GM21526 (cell line): ENCODE results near the gene TXNDC11.

ENCODE experiments used
- ATAC-seq: cut with Tn5 transposase; IDR thresholded peaks from one replicate; pipeline ENCODE4 v1.9.1; 2021; ENCODE audit warnings: moderate library complexity; ENCODE audit not compliant: unreplicated experiment, low FRiP score

Gene TXNDC11

DNA sequence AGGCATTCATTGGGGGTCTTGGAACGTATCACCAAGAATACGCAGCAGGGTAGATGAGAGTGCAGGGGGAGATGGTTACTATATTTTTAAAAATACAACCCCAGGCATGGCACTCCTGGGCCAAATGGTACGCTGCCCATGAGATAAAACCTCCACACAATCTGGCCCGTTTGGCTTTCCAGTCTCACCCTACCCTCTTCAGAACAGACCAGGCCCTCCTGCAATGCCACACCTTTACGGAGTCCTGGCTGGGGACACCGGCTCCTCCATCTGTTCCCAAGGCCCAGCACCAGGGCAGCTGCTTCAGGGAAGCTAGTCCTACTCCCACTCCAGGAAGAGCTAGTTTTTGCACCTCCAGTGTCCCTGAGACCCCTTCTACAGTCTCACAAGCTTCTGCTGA lies 50.0 kb downstream of the TXNDC11 start:
- ATAC-seq: no peak

DNA sequence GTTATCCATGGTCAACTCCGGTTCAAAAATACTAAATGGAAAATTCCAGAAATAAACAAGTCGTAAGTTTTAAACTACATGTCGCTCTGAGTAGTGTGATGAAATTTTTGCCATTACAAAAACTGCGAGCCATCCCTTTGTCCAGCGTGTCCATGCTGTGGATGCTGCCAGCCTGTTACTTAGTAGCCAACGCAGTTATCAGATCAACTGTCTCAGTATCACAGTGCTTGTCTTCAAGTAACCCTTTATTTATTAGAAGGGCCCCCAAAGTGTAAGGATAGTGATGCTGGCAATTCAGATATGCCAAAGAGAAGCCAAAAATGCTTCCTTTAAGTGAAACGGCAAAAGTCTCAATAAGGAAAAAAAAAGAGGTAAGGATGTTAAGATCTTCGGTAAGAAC lies 50.5 kb downstream of the TXNDC11 start:
- ATAC-seq: no peak

DNA sequence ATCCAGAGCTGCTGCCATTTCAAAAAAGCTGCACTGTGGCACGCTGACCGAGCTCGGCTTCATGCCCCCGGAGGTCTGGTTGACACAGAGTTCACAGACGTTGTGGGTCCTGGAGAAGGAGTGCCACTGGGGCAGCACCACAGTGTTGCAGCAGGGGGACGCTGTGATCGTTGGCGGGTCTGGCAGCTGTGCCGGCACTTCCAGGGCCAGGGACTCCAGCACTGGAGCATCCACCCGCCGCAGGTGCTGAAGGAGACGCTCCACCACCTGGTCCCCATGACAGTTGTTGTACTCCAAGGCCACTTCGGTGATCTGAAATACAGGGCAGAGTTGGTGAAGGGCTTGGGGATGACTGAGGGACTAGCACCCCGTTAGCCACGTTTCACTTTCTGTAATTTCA lies 50.9 kb downstream of the TXNDC11 start:
- no peak for ATAC-seq

- ATAC-seq: no peak
Measured at GRCh38 chr16:11691235-11691634, 51.4 kb downstream of the TXNDC11 start.

DNA sequence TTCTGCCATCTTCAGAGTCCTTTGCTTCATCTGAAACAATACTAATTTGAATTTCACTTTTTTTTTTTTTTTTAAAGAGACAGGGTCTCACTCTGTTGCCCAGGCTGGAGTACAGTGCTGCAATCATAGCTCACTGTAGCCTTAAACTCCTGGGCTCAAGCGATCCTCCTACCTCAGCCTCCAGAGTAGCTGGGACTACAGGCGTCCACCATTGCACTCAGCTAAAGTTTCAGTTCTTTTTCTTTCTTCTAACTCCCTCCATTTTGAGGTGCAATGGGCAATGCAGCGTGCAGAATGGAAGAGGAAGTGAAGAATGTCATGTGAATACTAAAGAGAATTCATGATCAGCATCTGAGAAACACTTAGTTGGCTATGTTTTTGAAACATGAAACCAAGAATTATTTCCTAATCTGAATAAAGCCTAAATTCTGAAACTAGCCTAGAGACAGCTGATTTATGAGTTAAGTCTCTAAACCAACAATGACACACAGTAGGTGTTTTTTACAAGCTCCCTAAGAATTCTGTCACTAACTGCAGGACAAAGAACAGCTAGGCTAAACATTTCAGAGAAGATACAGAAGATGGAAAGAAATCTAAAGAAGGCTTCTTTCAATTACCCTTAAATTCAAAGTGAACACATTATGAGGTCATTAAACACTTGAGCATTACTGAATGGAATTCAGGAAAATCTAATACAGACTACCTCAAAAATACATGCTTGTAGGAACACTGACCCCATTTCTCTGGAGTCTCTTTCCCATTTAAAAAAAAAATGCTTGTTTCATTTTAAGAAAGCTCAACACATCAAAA lies 53.4 kb downstream of the TXNDC11 start:
- ATAC-seq: peak; percentile 75

DNA sequence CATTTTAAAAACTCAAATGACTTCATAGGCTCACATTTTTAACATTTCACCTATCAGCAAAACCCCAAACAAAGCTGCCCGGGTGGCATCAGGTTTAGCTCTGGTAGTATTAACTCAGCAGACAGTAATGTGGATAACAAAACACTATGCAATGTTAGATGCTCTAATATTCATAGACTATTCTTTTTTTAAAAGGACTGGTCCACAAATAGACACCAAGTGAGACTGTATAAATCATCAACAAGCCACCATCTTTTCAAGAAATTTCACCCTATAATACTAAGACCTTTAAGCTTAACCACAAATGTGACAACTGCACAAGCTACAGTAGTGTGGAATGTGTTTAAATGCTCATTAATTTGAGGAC lies 54.2 kb downstream of the TXNDC11 start:
- ATAC-seq: no peak

GRCh38 chr16:11687601-11688519 lies 54.8 kb downstream of the TXNDC11 start:
- ATAC-seq: no peak

DNA sequence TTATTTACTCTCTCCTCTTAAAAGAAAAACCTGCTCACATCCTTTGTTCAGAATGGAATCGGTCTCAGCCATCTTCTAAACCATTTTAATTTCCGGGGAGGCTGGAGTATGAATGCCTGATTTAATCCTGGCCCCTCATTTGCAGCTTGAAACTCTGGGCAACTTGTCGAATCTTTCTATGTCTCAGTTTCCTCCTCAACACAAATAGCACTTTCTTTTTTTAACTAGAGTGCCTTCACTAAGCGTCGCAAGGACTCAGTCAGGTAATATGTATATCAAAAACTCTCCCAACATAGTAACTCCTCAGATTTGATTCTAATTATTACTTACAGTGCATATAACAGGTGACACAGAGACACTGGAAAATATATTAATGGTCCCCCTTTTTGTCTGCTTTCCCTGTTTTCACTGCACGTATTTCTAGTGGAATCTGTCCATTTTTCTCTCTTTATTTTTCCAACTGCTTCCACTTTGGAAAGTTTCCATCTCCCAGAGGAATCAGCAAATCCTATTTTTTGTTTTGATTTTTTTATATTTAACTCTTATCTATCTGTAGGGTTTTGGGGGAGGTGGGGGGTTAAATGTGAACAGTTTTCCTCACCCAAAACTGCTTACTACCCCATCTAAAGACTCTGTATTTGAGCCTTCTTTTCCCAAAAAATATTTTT lies 55.8 kb downstream of the TXNDC11 start:
- ATAC-seq: no peak

DNA sequence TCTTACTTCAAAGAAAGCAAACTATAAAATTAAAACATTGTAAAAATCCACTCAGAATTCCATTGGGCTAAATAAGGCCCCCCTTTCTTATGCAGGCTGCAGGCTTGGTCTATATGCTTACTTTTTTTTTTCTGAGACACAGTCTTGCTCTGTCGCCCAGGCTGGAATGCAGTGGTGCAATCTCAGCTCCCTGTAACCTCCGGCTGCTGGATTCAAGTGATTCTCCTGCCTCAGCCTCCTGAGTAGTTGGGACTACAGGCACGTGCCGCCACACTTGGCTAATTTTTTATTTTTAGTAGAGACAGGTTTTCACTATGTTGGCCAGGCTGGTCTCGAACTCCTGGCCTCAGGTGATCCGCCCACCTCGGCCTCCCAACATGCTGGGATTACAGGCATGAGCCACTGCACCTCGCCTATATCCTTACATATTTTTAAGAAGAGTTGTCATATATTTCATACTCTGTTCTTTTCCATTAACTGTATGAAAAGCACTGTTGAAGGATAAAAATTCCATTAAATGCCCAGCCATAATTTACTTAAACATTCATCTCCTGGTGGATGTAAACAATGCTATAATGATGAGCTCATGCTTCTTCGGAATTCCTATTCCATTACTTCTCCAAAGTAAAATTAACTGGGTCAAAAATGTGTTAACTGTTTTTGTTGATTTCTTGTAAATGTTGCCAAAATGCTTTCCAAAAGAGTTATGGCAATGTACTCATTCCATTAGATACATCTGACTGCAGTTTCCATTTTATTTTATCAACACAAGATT lies 56.6 kb downstream of the TXNDC11 start:
- no peak for ATAC-seq

DNA sequence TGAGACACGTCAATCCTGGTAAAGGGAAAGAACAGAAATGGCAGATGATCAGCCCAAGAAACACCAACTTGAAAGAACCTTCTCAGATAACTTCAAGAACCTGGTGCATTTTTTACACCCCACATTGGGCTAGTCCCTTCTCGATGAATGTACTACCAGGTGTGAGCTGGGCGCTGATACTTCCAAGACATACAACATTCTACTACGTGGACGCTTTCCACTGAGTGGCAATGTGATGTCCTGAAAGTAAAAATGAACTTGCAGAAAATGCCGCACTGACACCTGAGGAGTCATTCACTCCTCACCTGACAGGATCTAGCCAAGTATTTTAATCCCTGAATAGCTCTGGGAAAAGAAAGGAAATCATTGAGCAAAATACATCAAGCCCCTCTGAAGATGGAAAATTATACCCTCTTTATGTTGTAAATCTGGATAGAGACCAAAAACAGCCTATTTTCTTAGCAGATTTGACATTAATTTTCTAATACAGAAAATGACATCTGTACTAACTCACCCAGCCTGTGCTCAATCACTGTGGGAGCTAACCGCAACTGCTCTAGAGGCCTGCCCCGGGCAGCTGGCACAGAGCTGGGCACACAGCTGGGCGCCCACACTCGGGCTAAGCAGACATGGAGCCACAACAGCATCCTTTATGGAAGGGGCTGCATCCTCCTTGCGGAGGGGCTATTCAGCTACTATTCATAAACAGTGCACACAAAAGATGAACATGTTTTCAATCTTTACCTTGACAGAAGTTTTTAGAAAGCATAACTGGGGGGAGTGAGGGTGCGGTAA lies 58.2 kb downstream of the TXNDC11 start:
- ATAC-seq: no peak

DNA sequence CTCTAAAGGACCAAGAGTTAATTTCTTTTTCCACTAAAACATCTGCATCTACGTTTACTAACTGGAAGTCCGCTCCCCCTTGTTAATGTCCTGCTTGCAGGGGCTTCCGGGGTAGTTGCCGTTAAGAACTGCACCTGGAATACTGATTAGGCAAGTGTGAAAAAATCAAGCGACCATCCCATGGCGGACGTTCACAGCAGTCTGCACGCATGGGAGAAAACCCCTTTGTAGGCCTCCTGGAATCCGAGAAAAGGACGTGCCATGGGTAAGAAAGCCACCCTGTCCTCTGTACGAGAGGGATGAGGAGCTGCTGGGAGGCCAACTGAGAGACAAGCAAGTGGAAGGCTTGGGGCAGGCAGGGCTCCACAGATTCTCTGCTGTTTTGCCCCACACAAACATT lies 59.5 kb downstream of the TXNDC11 start:
- ATAC-seq: no peak

DNA sequence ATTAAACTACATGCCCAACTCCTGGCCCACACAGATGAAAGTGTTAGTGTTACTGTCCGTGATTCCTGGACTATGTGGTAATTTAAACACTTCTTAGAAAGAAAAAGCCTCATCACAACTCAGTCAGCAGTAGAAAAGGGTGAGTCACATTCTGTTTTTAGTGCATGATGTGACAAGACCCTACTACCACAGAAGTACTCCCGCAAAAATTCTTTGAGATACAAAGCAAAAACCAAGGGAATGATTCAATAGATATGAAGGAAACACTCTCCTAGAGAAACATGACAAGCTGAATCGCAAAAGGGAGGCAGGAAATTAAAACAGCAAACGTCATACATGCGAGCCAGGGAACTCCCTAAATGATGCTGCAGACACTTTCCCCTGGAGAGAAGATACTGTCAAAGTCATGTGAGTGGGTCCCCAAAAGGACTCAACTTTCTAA lies 60.0 kb downstream of the TXNDC11 start:
- ATAC-seq: no peak

GRCh38 chr16:11681976-11682654 lies 60.5 kb downstream of the TXNDC11 start:
- ATAC-seq: peak; percentile 41

GRCh38 chr16:11681556-11681955 lies 61.1 kb downstream of the TXNDC11 start:
- peak; percentile 15 for ATAC-seq

GRCh38 chr16:11679941-11680911 lies 62.4 kb downstream of the TXNDC11 start:
- ATAC-seq: no peak

- ATAC-seq: no peak
Measured at GRCh38 chr16:11679250-11679649, 63.4 kb downstream of the TXNDC11 start.

DNA sequence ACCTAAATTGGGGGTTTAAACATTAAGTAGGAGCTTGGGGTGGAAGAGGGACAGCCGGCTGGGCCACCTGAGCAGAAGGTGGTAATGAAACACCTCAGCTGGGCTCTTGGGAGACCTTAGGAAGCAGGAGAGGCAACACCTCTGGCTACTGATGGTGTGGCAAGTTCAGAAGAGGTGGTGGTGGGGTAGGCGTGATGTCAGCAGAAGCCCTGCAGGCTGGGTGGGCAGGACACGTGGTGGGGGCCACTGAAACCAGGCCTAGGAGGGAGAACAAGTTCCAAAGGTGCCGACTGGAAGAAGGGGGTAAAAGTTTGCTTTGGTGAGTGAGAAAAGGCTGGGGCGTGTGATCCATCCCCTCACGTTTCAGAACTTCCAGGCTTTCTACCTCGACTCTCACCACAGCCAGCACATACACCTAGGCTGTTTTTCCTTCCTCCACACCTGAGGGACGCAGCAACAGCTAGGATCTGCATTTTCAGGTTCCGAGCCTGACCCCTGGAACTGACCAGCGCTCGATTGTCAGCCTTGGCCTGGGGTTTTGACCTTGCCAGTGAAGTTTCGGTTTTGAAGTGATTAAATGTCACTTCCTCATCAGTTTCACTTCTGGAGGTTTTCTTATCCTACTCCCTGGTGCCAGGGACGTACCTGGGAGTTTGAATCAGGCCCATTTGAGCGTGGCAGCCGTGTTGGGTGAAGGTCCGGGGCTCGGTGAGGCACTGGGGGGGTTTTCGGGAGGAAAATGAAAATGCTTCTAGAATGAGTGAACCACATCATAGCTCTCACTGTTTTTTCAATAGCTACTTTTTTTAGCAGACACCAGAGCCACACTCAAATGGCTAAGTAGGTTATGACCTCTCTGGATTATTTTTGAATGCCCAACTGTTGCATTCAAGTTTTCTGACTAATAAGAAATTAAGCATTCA lies 64.4 kb downstream of the TXNDC11 start:
- ATAC-seq: no peak
